Suppressor macrophage treated with lipopolysaccharide for 4 hours (primary cell): ENCODE data around the gene OR2AP1.
"Not testable (repeated sequence)": the region's sequence is repeated elsewhere in the genome, so short reads cannot be mapped to it uniquely, and the experiment has no call there.

ENCODE experiments used
- DNase-seq: peaks from one replicate; pipeline ENCODE4 v3.0.0-alpha.2; 2020

Gene OR2AP1

DNA sequence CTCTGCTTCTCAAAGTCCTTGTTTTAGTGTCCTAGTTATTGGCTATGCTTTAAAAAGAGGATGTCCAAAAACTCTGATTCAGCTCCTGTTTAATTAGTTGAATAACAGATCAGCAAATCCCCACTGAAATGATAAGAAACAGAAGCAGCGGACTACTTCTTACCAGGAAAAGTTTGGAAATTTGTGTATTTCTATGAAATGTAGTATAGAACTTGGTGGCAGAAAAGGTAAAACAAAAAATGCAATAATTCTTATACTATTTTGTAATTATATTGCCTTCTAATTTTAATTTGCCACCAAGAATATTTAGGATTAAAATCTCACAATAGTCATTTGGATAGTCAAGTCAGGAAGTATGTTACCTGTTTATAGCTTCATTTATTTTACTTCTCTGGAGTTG is at the start of gene OR2AP1:
Gene OR2AP1 (plus strand): TSS at position 301 of the 400 bp plus-strand sequence. CDS start 1,947 bp downstream, outside the sequence.
- DNase-seq, result no peak

- DNase-seq, result not testable (repeated sequence)
These were observed 24.0 kb upstream of the OR2AP1 start for GRCh38 chr12:55548235-55548634.

GRCh38 chr12:55548756-55549155 is 23.5 kb upstream of the OR2AP1 start:
- DNase-seq, result no peak

DNA sequence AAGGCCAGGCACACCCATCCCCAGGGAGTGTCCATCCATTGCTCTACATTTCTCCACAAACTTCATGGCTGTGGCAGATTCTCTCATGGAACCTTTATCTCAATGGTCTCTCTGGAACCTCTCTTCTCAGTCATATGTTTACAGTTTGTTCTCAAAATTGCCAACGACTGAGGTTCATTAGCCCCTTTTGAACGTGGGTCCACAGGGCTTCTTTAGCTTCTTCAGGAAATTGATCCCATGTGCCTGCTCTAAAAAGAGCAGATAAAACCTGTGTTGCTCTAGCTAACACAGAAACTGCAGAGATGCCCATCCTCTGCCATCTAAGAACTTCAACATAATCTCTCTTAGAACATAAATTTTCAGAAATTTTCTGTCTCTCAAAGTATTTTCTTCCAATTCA is 23.0 kb upstream of the OR2AP1 start, which contains the start of gene OR6C4:
Gene OR6C4 (plus strand): TSS at position 301 of the 400 bp plus-strand sequence. CDS start 1,625 bp downstream, outside the sequence.
- DNase-seq, result no peak

- DNase-seq, result no peak
These were observed 18.0 kb upstream of the OR2AP1 start for GRCh38 chr12:55554296-55554695.

GRCh38 chr12:55570060-55570459 is 2.2 kb upstream of the OR2AP1 start:
- DNase-seq, result not testable (repeated sequence)

GRCh38 chr12:55570689-55571088 is 1.6 kb upstream of the OR2AP1 start:
- not testable (repeated sequence) for DNase-seq

GRCh38 chr12:55582066-55582465 is 9.8 kb downstream of the OR2AP1 start:
- DNase-seq, result no peak

- no peak for DNase-seq
These were observed 13.5 kb downstream of the OR2AP1 start for GRCh38 chr12:55585817-55586216.

- DNase-seq, result not testable (repeated sequence)
These were observed 17.9 kb downstream of the OR2AP1 start for GRCh38 chr12:55590152-55590551.

GRCh38 chr12:55607821-55608594 is 35.7 kb downstream of the OR2AP1 start:
- DNase-seq, result no peak

DNA sequence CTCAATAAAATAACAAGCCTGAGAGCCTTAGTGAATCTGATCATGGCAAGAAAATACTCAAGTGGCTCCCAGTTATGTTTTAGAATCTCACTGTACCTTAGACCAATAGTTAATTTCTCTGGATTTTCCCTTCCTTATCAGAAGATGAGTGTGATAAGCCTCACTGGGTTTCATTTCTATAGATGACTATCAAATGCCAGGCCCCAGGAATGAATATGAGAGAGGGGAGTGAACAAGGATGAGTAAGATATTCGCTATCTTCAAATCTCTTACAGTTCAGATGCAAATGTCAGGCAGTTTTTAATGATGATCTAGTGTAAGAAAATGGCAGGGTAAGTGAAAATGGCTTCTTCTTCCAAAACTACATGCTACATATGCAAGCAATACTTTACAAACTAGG is 38.3 kb downstream of the OR2AP1 start:
- no peak for DNase-seq

GRCh38 chr12:55612646-55613045 is 40.4 kb downstream of the OR2AP1 start:
- no peak for DNase-seq

DNA sequence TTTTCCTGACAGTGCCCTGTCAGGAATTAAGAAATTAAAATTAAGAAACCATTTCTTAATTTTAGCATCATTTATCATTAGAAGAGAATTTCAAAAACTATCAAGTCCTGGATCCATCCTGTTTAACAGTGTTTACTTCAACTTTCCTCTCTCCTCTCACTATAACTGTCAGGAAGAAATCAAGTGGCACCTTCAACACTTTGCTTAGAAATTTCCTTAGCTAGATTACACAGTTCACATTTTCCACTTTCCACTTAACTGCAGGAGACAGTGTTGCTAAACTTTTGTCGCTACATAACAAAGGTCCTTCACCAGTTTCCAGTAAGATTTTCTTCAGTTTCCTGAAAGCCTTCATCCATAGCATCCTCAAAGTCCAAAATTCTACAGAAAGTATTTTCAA is 42.5 kb downstream of the OR2AP1 start:
- no peak for DNase-seq

GRCh38 chr12:55619354-55620138 is 47.3 kb downstream of the OR2AP1 start:
- DNase-seq, result peak; percentile 93

GRCh38 chr12:55624056-55624455 is 51.8 kb downstream of the OR2AP1 start:
- DNase-seq, result no peak
